Endothelial cell (in vitro differentiated cells): ENCODE measurements around the gene GNA12. TPM values are rescaled to one million over a fixed set of nuclear protein-coding genes. Genes with fewer than 3 reads are reported as not detected.
A peak's percentile ranks its signal among the peaks of the same experiment; 100 is the strongest.

Experiments
- DNase-seq: peaks from one replicate; pipeline ENCODE4 v3.0.0; 2021; ENCODE audit warnings: low spot score
- H3K27ac Mint-ChIP-seq: one replicate; pipeline ENCODE4 v1.8.0; 2021; ENCODE audit warnings: mixed read lengths, inconsistent platforms; ENCODE audit not compliant: unreplicated experiment
- H3K27me3 Mint-ChIP-seq: one replicate; pipeline ENCODE4 v1.8.0; 2021; ENCODE audit warnings: mild to moderate bottlenecking, moderate library complexity, mixed read lengths, inconsistent platforms; ENCODE audit not compliant: unreplicated experiment
- H3K36me3 Mint-ChIP-seq: one replicate; pipeline ENCODE4 v1.8.0; 2021; ENCODE audit warnings: mild to moderate bottlenecking, low read depth, mixed read lengths, inconsistent platforms; ENCODE audit not compliant: unreplicated experiment
- H3K4me1 Mint-ChIP-seq: one replicate; pipeline ENCODE4 v1.8.0; 2021; ENCODE audit warnings: mild to moderate bottlenecking, mixed read lengths, inconsistent platforms; ENCODE audit not compliant: unreplicated experiment
- H3K4me3 Mint-ChIP-seq: one replicate; pipeline ENCODE4 v1.8.0; 2021; ENCODE audit warnings: mild to moderate bottlenecking, mixed read lengths, inconsistent platforms; ENCODE audit not compliant: unreplicated experiment
- H3K9me3 Mint-ChIP-seq: one replicate; pipeline ENCODE4 v1.8.0; 2021; ENCODE audit warnings: mixed read lengths, inconsistent platforms; ENCODE audit not compliant: unreplicated experiment
- total RNA-seq: library from RNA; stranded (reverse); fragmentation: NEBNext Ultra II Directional; extraction: Animal tissue kit (Norgen Biotek cat#: 25700); gene quantifications from one replicate; pipeline ENCODE4 v1.2.1, GENCODE V29; 2021; ENCODE audit not compliant: unreplicated experiment
- TF ChIP-seq, protein P1 (sequence below): fragments of 200-600 bp; sonication (generic); IDR thresholded peaks from one replicate; pipeline ENCODE4 v1.5.0; 2021; ENCODE audit warnings: antibody characterized with exemption; ENCODE audit not compliant: unreplicated experiment

Gene GNA12
- total RNA-seq, 1 donor from 2014 or later = 105 TPM

- no peak for DNase-seq
- TF ChIP-seq, protein P1, sequence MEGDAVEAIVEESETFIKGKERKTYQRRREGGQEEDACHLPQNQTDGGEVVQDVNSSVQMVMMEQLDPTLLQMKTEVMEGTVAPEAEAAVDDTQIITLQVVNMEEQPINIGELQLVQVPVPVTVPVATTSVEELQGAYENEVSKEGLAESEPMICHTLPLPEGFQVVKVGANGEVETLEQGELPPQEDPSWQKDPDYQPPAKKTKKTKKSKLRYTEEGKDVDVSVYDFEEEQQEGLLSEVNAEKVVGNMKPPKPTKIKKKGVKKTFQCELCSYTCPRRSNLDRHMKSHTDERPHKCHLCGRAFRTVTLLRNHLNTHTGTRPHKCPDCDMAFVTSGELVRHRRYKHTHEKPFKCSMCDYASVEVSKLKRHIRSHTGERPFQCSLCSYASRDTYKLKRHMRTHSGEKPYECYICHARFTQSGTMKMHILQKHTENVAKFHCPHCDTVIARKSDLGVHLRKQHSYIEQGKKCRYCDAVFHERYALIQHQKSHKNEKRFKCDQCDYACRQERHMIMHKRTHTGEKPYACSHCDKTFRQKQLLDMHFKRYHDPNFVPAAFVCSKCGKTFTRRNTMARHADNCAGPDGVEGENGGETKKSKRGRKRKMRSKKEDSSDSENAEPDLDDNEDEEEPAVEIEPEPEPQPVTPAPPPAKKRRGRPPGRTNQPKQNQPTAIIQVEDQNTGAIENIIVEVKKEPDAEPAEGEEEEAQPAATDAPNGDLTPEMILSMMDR = no peak
- Mint-ChIP-seq H3K4me3 (no peak overlapping the region), H3K36me3 (peaks cover 30% of the 10 kb centered on the region), H3K27ac (peak overlapping the region; percentile 32), H3K4me1 (peaks cover 17% of the 10 kb centered on the region), H3K9me3 (no peaks in the 10 kb centered on the region), H3K27me3 (peaks cover 12% of the 10 kb centered on the region)
Observed at GRCh38 chr7:2714636-2715035, 129.5 kb downstream of the GNA12 start.

DNA sequence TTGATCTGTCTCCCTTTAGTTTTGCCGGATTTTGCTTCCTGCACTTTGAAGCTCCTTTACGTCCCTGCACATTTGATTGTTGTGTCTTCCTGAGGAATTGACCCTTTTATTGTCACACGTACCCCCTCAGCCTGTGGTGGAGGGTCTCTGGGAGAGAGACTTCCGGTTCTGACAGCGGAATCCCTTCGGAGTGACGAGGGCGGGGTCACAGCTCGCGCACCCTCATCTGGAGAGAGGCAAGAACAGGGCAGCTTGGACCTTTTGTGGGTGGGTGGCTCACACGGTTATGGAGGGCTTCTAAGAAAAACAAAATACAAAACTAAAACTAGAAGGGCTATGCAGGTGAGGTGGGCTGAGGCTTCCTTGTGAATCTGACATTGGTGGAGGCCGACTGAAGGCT, 130.1 kb downstream of the GNA12 start:
- peaks cover 30% of the 10 kb centered on the region for H3K36me3 Mint-ChIP-seq
- peaks cover 17% of the 10 kb centered on the region for H3K4me1 Mint-ChIP-seq
- H3K4me3 Mint-ChIP-seq = peak overlapping the region; percentile 2
- no peak for DNase-seq
- no peaks in the 10 kb centered on the region for H3K9me3 Mint-ChIP-seq
- TF ChIP-seq, protein P1 = no peak
- peak overlapping the region; percentile 59 for H3K27ac Mint-ChIP-seq
- peaks cover 12% of the 10 kb centered on the region for H3K27me3 Mint-ChIP-seq

DNA sequence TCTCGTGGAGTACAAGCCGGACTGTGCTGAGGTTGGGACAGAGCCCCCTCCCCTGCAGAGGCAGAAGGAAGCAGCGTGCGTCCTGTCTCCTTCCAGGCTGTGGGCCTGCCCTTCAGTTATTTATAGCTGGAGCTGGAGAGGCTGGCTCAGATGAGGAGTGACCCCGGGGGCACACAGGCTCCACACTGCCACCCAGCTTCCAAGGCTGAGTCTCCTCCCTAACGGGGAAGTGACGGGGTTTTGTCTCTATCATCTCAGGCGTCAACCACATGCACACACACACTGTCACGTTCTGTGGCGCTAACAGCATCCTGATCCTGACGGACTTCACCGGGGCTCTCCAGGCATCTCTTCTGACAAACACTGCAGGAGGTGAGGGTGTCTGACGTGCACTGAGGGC, 130.7 kb downstream of the GNA12 start:
- no peak for DNase-seq
- peaks cover 17% of the 10 kb centered on the region for H3K4me1 Mint-ChIP-seq
- H3K27me3 Mint-ChIP-seq = peaks cover 12% of the 10 kb centered on the region
- TF ChIP-seq, protein P1 = no peak
- H3K27ac Mint-ChIP-seq = peak overlapping the region; percentile 59
- peaks cover 30% of the 10 kb centered on the region for H3K36me3 Mint-ChIP-seq
- H3K4me3 Mint-ChIP-seq = no peak overlapping the region
- no peaks in the 10 kb centered on the region for H3K9me3 Mint-ChIP-seq

DNA sequence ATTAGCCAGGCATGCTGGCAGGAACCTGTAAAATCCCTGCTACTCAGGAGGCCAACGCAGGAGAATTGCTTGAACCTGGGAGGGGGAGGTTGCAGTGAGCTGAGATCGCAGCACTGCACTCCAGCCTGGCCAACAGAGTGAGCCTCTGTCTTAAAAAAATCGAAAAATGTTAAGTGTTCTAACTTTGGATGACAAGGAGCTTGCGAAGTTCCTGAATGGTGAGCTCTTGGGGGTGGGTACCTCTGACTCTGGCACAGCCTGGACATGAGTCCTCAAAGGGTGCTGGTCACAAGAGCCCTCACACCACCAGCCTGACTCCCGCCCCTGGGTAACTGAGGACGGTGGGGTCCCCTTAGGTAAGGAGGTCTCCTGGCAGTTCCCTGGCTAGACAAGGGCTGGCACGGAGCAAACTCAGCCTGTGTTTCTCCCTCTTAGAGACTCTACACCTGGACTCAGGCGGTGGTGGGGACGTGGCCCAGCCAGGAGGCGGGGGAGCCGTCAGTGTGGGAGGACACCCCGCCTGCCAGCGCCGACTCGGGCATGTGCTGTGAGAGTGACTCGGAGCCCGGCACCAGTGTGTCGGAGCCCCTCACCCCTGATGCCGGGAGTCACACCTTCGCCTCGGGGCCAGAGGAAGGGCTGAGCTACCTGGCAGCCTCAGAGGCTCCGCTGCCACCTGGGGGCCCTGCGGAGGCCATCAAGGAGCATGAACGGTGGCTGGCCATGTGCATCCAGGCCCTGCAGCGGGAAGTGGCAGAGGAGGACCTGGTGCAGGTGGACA, 132.0 kb downstream of the GNA12 start:
- no peak overlapping the region for H3K4me3 Mint-ChIP-seq
- no peak overlapping the region for H3K27ac Mint-ChIP-seq
- H3K36me3 Mint-ChIP-seq = peaks cover 30% of the 10 kb centered on the region
- no peaks in the 10 kb centered on the region for H3K9me3 Mint-ChIP-seq
- H3K27me3 Mint-ChIP-seq = peaks cover 17% of the 10 kb centered on the region
- TF ChIP-seq, protein P1 = no peak
- DNase-seq = no peak
- peaks cover 23% of the 10 kb centered on the region for H3K4me1 Mint-ChIP-seq

DNA sequence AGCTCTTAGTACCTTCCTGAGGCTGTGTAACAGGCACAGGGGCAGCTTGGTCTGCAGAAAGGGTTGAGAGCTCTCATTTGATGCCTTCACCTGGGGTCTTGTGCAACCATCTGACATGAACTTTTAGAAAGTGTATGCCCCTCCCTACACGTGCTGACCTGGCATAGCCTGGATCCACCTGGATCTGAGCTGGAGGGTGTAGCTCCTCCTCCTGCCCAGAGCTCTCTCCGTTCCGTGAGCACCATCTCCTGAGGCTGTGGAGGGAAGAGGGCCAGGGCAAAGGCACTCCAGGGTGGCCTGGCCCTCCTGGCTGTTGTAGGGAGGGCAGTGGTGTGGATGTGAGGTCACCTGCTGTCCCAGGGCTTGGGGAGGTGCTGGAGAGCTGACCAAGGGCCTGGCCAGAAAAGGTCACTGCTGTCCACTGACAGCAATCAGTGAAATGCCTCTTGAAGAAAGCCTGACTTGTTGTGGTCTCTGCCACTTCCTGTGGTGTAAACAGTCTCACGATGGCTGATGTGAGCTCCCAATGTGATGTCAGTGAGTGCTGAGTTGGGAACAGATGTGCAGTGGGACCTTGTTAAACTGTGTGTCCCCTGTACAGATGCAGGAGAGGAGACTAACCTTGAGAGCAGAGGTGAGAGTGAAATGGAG, 133.1 kb downstream of the GNA12 start:
- no peaks in the 10 kb centered on the region for H3K9me3 Mint-ChIP-seq
- peaks cover 19% of the 10 kb centered on the region for H3K27me3 Mint-ChIP-seq
- H3K36me3 Mint-ChIP-seq = peaks cover 22% of the 10 kb centered on the region
- no peak overlapping the region for H3K4me3 Mint-ChIP-seq
- H3K27ac Mint-ChIP-seq = no peak overlapping the region
- DNase-seq = no peak
- TF ChIP-seq, protein P1 = no peak
- H3K4me1 Mint-ChIP-seq = peaks cover 29% of the 10 kb centered on the region
